Activated CD8-positive, alpha-beta memory T cell treated with anti-CD3 and anti-CD28 coated beads for 48 hours (primary cell): ENCODE results near the gene SMURF1.
A peak's percentile ranks its signal among the peaks of the same experiment; 100 is the strongest.

Source experiments
- DNase-seq, 3 experiments: peaks; one replicate each; pipeline ENCODE4 v3.0.0-alpha.2; 2020; ENCODE audit warnings: low read depth in 2 of 3, low spot score in 2 of 3

Gene SMURF1

GRCh38 chr7:99008181-99008631 is 135.7 kb downstream of the SMURF1 start:
- no peak for DNase-seq

- no peak for DNase-seq
Measured at GRCh38 chr7:99006739-99007424, 137.0 kb downstream of the SMURF1 start.

- no peak for DNase-seq
Measured at GRCh38 chr7:99005776-99006175, 138.1 kb downstream of the SMURF1 start.

GRCh38 chr7:99004781-99005500 is 139.0 kb downstream of the SMURF1 start:
- no peak for DNase-seq

GRCh38 chr7:99004216-99004615 is 139.7 kb downstream of the SMURF1 start:
- no peak for DNase-seq

- DNase-seq: no peak
Measured at GRCh38 chr7:99003419-99003818, 140.5 kb downstream of the SMURF1 start.

- no peak for DNase-seq
Measured at GRCh38 chr7:99002827-99003212, 141.1 kb downstream of the SMURF1 start.

GRCh38 chr7:99002148-99002826 is 141.6 kb downstream of the SMURF1 start:
- DNase-seq: no peak

GRCh38 chr7:99001482-99002147 is 142.3 kb downstream of the SMURF1 start:
- DNase-seq: no peak

GRCh38 chr7:99000904-99001465 is 142.9 kb downstream of the SMURF1 start:
- peak in 1 of 3 experiments; percentile 14 for DNase-seq

- no peak for DNase-seq
Measured at GRCh38 chr7:99000196-99000903, 143.6 kb downstream of the SMURF1 start.

GRCh38 chr7:98998821-98999725 is 144.8 kb downstream of the SMURF1 start:
- no peak for DNase-seq

- no peak for DNase-seq
Measured at GRCh38 chr7:98997846-98998245, 146.1 kb downstream of the SMURF1 start.

- DNase-seq: no peak
Measured at GRCh38 chr7:98996150-98996552, 147.8 kb downstream of the SMURF1 start.

- no peak for DNase-seq
Measured at GRCh38 chr7:98995523-98996149, 148.3 kb downstream of the SMURF1 start.

- DNase-seq: no peak
Measured at GRCh38 chr7:98995111-98995510, 148.8 kb downstream of the SMURF1 start.

- DNase-seq: no peak
Measured at GRCh38 chr7:98994046-98994944, 149.6 kb downstream of the SMURF1 start.
